Transverse colon (tissue), 4 donors: ENCODE data around the gene CDH26.

ENCODE experiments used
- CTCF ChIP-seq, 5 experiments: fragments of 200-600 bp in 3 of 5; fragments of 450-650 bp in 2 of 5; sonication (generic) in 3 of 5; IDR thresholded peaks; 1 replicate in 2 of 5; 2 replicates in 3 of 5; pipeline ENCODE4 v1.5.1; 2016 to 2017; ENCODE audit warnings: antibody characterized with exemption in 5 of 5, inconsistent platforms in 3 of 5, mild to moderate bottlenecking in 2 of 5, moderate library complexity in 1 of 5
- POLR2A ChIP-seq: fragments of 450-650 bp; IDR thresholded peaks from one replicate; pipeline ENCODE4 v1.6.1; 2016; ENCODE audit warnings: antibody characterized with exemption, mild to moderate bottlenecking, moderate library complexity
- POLR2AphosphoS5 ChIP-seq, 3 donors: sonication (generic); formaldehyde crosslinking; IDR thresholded peaks; one replicate each; pipeline ENCODE4 v1.6.1; 2016; ENCODE audit warnings: antibody characterized with exemption in 3 of 3

GRCh38 chr20:60036746-60037499 is 78.7 kb downstream of the CDH26 start:
- TF ChIP-seq POLR2A: no peak
- no peak for TF ChIP-seq CTCF (IDR thresholded peaks at IDR 0.05)
- TF ChIP-seq POLR2AphosphoS5 (IDR thresholded peaks at IDR 0.05): no peak
